ENCODE results near the gene SLC25A21.
A peak's percentile ranks its signal among the peaks of the same experiment; 100 is the strongest.
"Not testable (repeated sequence)": the region's sequence is repeated elsewhere in the genome, so short reads cannot be mapped to it uniquely, and the experiment has no call there.

The SLC25A21 gene

GRCh38 chr14:36996857-36997590, 175.4 kb downstream of the SLC25A21 start:
- Histone ChIP-seq H3K4me3 (ENCODE audit: low read length) (no peak overlapping the region), H3K4me2 (ENCODE audit: low read length) (peak overlapping the region; percentile 39), H3K27me3 (ENCODE audit: control insufficient read depth, insufficient read depth, low read length) (no peaks in the 10 kb centered on the region), H3K9ac (ENCODE audit: low read depth, low read length) (peak overlapping the region; percentile 43), H3K4me1 (ENCODE audit: control insufficient read depth, insufficient read depth, low read length) (peaks cover 44% of the 10 kb centered on the region), H3K9me3 (replicated peaks; ENCODE audit: low read length) (no peaks in the 10 kb centered on the region), H3K36me3 (ENCODE audit: insufficient read depth, low read length) (no peaks in the 10 kb centered on the region)

- Histone ChIP-seq H3K9ac (ENCODE audit: low read depth, low read length) (peak overlapping the region; percentile 43), H3K4me3 (ENCODE audit: low read length) (no peak overlapping the region), H3K36me3 (ENCODE audit: insufficient read depth, low read length) (no peaks in the 10 kb centered on the region), H3K4me1 (ENCODE audit: control insufficient read depth, insufficient read depth, low read length) (peaks cover 44% of the 10 kb centered on the region), H3K4me2 (ENCODE audit: low read length) (peak overlapping the region; percentile 39), H3K27me3 (ENCODE audit: control insufficient read depth, insufficient read depth, low read length) (no peaks in the 10 kb centered on the region), H3K9me3 (replicated peaks; ENCODE audit: low read length) (no peaks in the 10 kb centered on the region)
Observed at GRCh38 chr14:36996133-36996856, 176.1 kb downstream of the SLC25A21 start.

GRCh38 chr14:36989806-36990205, 182.6 kb downstream of the SLC25A21 start:
- H3K4me3 ChIP-seq (ENCODE audit: low read length): no peak overlapping the region
- H3K27me3 ChIP-seq (ENCODE audit: control insufficient read depth, insufficient read depth, low read length): no peaks in the 10 kb centered on the region
- H3K4me2 ChIP-seq (ENCODE audit: low read length): no peak overlapping the region
- no peaks in the 10 kb centered on the region for H3K9me3 ChIP-seq (replicated peaks; ENCODE audit: low read length)
- H3K4me1 ChIP-seq (ENCODE audit: control insufficient read depth, insufficient read depth, low read length): peaks cover 29% of the 10 kb centered on the region
- H3K9ac ChIP-seq (ENCODE audit: low read depth, low read length): no peak overlapping the region
- no peaks in the 10 kb centered on the region for H3K36me3 ChIP-seq (ENCODE audit: insufficient read depth, low read length)

- Histone ChIP-seq H3K9ac (ENCODE audit: low read depth, low read length) (no peak overlapping the region), H3K9me3 (replicated peaks; ENCODE audit: low read length) (no peaks in the 10 kb centered on the region), H3K27me3 (ENCODE audit: control insufficient read depth, insufficient read depth, low read length) (no peaks in the 10 kb centered on the region), H3K36me3 (ENCODE audit: insufficient read depth, low read length) (no peaks in the 10 kb centered on the region), H3K4me3 (ENCODE audit: low read length) (no peak overlapping the region), H3K4me2 (ENCODE audit: low read length) (no peak overlapping the region), H3K4me1 (ENCODE audit: control insufficient read depth, insufficient read depth, low read length) (peaks cover 29% of the 10 kb centered on the region)
Observed at GRCh38 chr14:36988989-36989388, 183.4 kb downstream of the SLC25A21 start.

DNA sequence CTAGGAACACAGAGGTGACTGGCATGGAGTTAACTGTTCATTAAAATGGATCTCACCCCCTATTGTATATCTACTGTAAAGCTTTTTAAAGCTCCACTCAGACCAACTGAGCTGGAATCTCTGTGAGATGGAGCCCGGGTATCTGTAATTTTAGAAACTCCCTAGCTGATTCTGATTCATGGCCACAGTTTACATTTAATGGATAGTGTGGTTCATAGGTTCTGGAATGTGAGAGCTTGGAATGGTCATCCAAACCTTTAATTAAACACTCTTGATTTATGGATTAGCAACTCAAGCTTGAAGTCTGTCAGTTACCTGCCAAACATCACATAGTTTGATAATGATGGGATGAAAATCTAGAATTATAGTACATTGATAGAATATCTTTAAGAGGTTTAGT, 183.8 kb downstream of the SLC25A21 start:
- H3K4me3 ChIP-seq (ENCODE audit: low read length): no peak overlapping the region
- no peaks in the 10 kb centered on the region for H3K9me3 ChIP-seq (replicated peaks; ENCODE audit: low read length)
- H3K4me1 ChIP-seq (ENCODE audit: control insufficient read depth, insufficient read depth, low read length): peaks cover 29% of the 10 kb centered on the region
- no peaks in the 10 kb centered on the region for H3K36me3 ChIP-seq (ENCODE audit: insufficient read depth, low read length)
- H3K9ac ChIP-seq (ENCODE audit: low read depth, low read length): no peak overlapping the region
- H3K27me3 ChIP-seq (ENCODE audit: control insufficient read depth, insufficient read depth, low read length): no peaks in the 10 kb centered on the region
- H3K4me2 ChIP-seq (ENCODE audit: low read length): no peak overlapping the region

DNA sequence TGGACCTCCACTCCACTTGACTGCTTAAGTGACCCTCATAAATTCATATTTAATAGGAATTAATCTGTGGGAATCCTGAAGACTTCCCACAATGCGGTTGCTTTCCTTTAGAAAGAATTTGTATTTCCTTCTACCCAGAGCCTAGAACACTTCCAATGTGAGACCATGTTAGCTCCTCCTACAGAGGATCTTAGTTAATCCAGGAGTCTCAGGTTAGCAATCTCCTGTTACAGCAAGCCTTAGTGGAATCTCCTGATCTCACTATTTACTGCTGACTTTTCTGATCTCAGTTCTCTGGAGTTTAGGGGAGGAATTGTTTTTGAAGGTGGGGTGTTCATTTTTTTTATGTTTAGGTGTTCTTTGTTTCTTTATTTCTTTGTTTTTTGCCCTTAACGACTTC, 186.0 kb downstream of the SLC25A21 start:
- H3K4me2 ChIP-seq (ENCODE audit: low read length): no peak overlapping the region
- no peak overlapping the region for H3K9ac ChIP-seq (ENCODE audit: low read depth, low read length)
- no peak overlapping the region for H3K4me3 ChIP-seq (ENCODE audit: low read length)
- no peaks in the 10 kb centered on the region for H3K36me3 ChIP-seq (ENCODE audit: insufficient read depth, low read length)
- H3K27me3 ChIP-seq (ENCODE audit: control insufficient read depth, insufficient read depth, low read length): no peaks in the 10 kb centered on the region
- no peaks in the 10 kb centered on the region for H3K9me3 ChIP-seq (replicated peaks; ENCODE audit: low read length)
- peaks cover 34% of the 10 kb centered on the region for H3K4me1 ChIP-seq (ENCODE audit: control insufficient read depth, insufficient read depth, low read length)

DNA sequence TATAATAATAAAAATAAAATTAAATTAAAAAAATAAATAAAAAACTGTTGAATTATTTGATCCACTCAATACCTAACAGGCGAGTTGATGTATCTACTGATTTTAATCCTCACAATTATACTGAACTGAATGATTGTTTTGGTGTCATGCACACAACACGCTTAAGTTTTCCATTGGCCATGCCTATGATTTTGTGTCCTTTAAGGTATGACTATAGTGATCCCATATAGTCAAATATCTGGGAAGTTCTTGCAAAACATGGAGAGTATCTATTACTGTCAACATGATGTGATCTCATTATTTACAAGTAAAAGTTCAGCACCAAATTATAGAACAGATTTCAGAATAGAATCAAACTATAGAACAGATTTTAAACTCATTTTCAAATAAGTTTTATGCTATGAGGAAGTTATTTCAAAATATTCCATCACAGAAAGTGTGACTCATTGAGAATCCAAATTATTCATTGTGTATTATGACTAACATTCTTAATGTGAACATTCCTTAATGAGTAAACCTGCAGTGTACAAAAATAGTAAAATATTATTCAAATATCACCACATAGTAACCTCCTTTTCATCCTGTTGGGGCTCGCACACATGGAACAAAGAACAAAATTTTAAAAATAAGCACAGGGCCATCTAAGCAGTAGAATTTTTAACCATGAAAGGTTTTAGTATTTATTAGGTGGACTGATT, 190.4 kb downstream of the SLC25A21 start:
- H3K27me3 ChIP-seq (ENCODE audit: control insufficient read depth, insufficient read depth, low read length): no peaks in the 10 kb centered on the region
- no peaks in the 10 kb centered on the region for H3K9me3 ChIP-seq (replicated peaks; ENCODE audit: low read length)
- no peak overlapping the region for H3K4me3 ChIP-seq (ENCODE audit: low read length)
- peaks cover 14% of the 10 kb centered on the region for H3K4me1 ChIP-seq (ENCODE audit: control insufficient read depth, insufficient read depth, low read length)
- no peaks in the 10 kb centered on the region for H3K36me3 ChIP-seq (ENCODE audit: insufficient read depth, low read length)
- H3K4me2 ChIP-seq (ENCODE audit: low read length): peak overlapping the region; percentile 41
- peak overlapping the region; percentile 50 for H3K9ac ChIP-seq (ENCODE audit: low read depth, low read length)

DNA sequence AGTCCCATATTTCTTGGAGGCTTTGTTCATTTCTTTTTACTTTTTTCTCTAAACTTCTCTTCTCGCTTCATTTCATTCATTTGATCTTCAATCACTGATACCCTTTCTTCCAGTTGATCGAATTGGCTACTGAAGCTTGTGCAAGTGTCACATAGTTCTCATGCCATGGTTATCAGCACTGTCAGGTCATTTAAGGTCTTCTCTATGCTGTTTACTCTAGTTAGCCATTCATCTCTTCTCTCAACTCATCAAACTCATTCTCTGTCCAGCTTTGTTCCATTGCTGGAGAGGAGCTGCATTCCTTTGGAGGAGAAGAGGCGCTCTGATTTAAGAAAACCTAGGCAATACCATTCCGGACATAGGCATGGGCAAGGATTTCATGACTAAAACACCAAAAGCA, 192.0 kb downstream of the SLC25A21 start:
- not testable (repeated sequence) for H3K4me3 ChIP-seq (ENCODE audit: low read length); H3K36me3 ChIP-seq (ENCODE audit: insufficient read depth, low read length); H3K4me2 ChIP-seq (ENCODE audit: low read length); H3K27me3 ChIP-seq (ENCODE audit: control insufficient read depth, insufficient read depth, low read length); H3K9ac ChIP-seq (ENCODE audit: low read depth, low read length); H3K9me3 ChIP-seq (replicated peaks; ENCODE audit: low read length)
- H3K4me1 ChIP-seq (ENCODE audit: control insufficient read depth, insufficient read depth, low read length): peaks cover 28% of the 10 kb centered on the region

- H3K9ac ChIP-seq (ENCODE audit: low read depth, low read length): no peak overlapping the region
- no peaks in the 10 kb centered on the region for H3K9me3 ChIP-seq (replicated peaks; ENCODE audit: low read length)
- H3K27me3 ChIP-seq (ENCODE audit: control insufficient read depth, insufficient read depth, low read length): no peaks in the 10 kb centered on the region
- no peaks in the 10 kb centered on the region for H3K36me3 ChIP-seq (ENCODE audit: insufficient read depth, low read length)
- peaks cover 32% of the 10 kb centered on the region for H3K4me1 ChIP-seq (ENCODE audit: control insufficient read depth, insufficient read depth, low read length)
- H3K4me3 ChIP-seq (ENCODE audit: low read length): no peak overlapping the region
- no peak overlapping the region for H3K4me2 ChIP-seq (ENCODE audit: low read length)
Observed at GRCh38 chr14:36979863-36980262, 192.5 kb downstream of the SLC25A21 start.

DNA sequence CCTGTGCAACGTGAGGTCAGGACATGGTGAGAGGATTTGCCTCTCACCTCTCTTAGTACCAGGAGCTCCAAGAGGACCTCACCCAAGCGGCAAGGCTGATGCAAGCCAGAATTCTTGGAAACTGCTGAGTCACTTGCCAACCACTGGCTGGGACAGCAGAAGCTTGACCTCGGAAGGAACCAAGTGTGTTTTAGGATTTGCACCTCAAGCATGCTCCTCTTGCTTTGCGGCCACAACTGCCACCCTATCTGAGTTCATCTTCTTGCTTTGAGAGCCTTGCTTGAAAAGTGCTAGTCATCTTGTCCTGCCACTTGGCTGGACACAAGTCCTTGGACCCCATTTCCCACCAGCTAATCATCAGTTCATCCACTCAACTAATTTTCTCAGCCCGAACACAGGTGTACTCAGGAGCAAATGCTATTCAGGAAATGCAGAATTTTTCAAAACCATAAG, 195.8 kb downstream of the SLC25A21 start:
- H3K4me1 ChIP-seq (ENCODE audit: control insufficient read depth, insufficient read depth, low read length): peaks cover 38% of the 10 kb centered on the region
- H3K4me3 ChIP-seq (ENCODE audit: low read length): no peak overlapping the region
- H3K9ac ChIP-seq (ENCODE audit: low read depth, low read length): no peak overlapping the region
- H3K9me3 ChIP-seq (replicated peaks; ENCODE audit: low read length): no peaks in the 10 kb centered on the region
- H3K36me3 ChIP-seq (ENCODE audit: insufficient read depth, low read length): no peaks in the 10 kb centered on the region
- no peak overlapping the region for H3K4me2 ChIP-seq (ENCODE audit: low read length)
- H3K27me3 ChIP-seq (ENCODE audit: control insufficient read depth, insufficient read depth, low read length): no peaks in the 10 kb centered on the region

DNA sequence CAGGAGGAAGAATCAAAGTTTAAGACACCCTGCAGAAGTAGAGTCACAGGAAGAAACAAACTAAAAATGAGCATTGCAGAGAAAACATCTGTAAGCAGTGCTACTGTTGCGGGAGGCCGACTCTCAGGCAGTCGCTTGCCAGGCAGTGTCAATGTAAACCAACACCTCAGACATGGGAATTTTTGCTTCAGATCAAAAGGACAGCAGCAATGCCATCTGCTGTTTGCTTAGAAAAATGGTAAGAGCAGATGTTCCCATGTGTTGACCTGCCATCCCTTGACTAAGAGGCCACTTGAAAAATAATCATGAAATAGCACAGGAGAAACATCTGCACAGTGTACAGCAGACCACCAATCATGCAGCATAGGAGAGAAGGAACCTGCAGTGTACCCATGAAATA, 196.6 kb downstream of the SLC25A21 start:
- Histone ChIP-seq H3K9me3 (replicated peaks; ENCODE audit: low read length) (no peaks in the 10 kb centered on the region), H3K4me3 (ENCODE audit: low read length) (no peak overlapping the region), H3K36me3 (ENCODE audit: insufficient read depth, low read length) (no peaks in the 10 kb centered on the region), H3K27me3 (ENCODE audit: control insufficient read depth, insufficient read depth, low read length) (no peaks in the 10 kb centered on the region), H3K4me1 (ENCODE audit: control insufficient read depth, insufficient read depth, low read length) (peaks cover 38% of the 10 kb centered on the region), H3K4me2 (ENCODE audit: low read length) (no peak overlapping the region), H3K9ac (ENCODE audit: low read depth, low read length) (no peak overlapping the region)
